ENCODE results near the gene NLRP8. TPM values are rescaled to one million over a fixed set of nuclear protein-coding genes. Genes with fewer than 3 reads are reported as not detected.
"Not testable (repeated sequence)": the region's sequence is repeated elsewhere in the genome, so short reads cannot be mapped to it uniquely, and the experiment has no call there.

NLRP8 gene
- total and polyA plus RNA-seq, 4 donors: not detected

GRCh38 chr19:55923556-55923955, 24.1 kb upstream of the NLRP8 start:
- H3K27me3 ChIP-seq (ENCODE audit: control insufficient read depth, insufficient read depth, low read length): no peaks in the 10 kb centered on the region
- DNase-seq (ENCODE audit: low read depth in 4 of 6, low spot score in 6 of 6): no peak
- no peaks in the 10 kb centered on the region for H3K36me3 ChIP-seq (ENCODE audit: control insufficient read depth, insufficient read depth, low read length)
- H3K4me3 ChIP-seq (ENCODE audit: low read depth, low read length): no peak overlapping the region
- no peaks in the 10 kb centered on the region for H3K4me1 ChIP-seq (ENCODE audit: control insufficient read depth, insufficient read depth, low read length)
- no peaks in the 10 kb centered on the region for H3K9me3 ChIP-seq (ENCODE audit: control insufficient read depth, insufficient read depth, low read length)
- 78% methylated on average over 1 of the region's 5 CpGs for WGBS (ENCODE audit: insufficient coverage)
- H3K27ac ChIP-seq (ENCODE audit: low read depth, low read length): no peak overlapping the region

DNA sequence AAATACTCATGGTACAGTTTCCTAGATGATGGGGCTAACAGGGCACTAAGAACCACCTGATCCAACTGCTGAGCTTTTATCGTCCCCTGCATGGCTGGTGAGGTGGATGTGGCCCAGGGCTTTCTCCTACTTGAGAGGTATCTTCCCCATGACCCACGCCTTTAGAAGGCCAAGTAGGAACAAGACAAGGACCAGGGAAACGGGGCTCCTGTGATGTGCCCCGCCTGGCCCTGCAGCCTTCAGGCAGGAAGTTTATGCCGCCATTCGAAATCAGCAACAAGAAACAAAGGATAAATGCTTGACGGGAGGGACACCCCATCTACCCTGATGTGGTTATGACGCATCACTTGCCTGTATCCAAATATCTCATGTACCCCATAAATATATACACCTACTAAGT, 19.6 kb upstream of the NLRP8 start:
- no peak overlapping the region for H3K4me3 ChIP-seq (ENCODE audit: low read depth, low read length)
- 52% methylated on average over 3 of the region's 8 CpGs for WGBS (ENCODE audit: insufficient coverage)
- no peak for DNase-seq (ENCODE audit: low read depth in 4 of 6, low spot score in 6 of 6)
- H3K9me3 ChIP-seq (ENCODE audit: control insufficient read depth, insufficient read depth, low read length): no peaks in the 10 kb centered on the region
- no peaks in the 10 kb centered on the region for H3K27me3 ChIP-seq (ENCODE audit: control insufficient read depth, insufficient read depth, low read length)
- H3K36me3 ChIP-seq (ENCODE audit: control insufficient read depth, insufficient read depth, low read length): no peaks in the 10 kb centered on the region
- H3K4me1 ChIP-seq (ENCODE audit: control insufficient read depth, insufficient read depth, low read length): no peaks in the 10 kb centered on the region
- H3K27ac ChIP-seq (ENCODE audit: low read depth, low read length): no peak overlapping the region

- not testable (repeated sequence) for H3K4me1 ChIP-seq (ENCODE audit: control insufficient read depth, insufficient read depth, low read length); H3K27me3 ChIP-seq (ENCODE audit: control insufficient read depth, insufficient read depth, low read length); H3K27ac ChIP-seq (ENCODE audit: low read depth, low read length); H3K36me3 ChIP-seq (ENCODE audit: control insufficient read depth, insufficient read depth, low read length); DNase-seq (ENCODE audit: low read depth in 4 of 6, low spot score in 6 of 6); H3K9me3 ChIP-seq (ENCODE audit: control insufficient read depth, insufficient read depth, low read length); H3K4me3 ChIP-seq (ENCODE audit: low read depth, low read length)
- WGBS (ENCODE audit: insufficient coverage): no CpG with 5 or more reads among the region's 5 CpGs
Measured at GRCh38 chr19:55929258-55929657, 18.4 kb upstream of the NLRP8 start.

DNA sequence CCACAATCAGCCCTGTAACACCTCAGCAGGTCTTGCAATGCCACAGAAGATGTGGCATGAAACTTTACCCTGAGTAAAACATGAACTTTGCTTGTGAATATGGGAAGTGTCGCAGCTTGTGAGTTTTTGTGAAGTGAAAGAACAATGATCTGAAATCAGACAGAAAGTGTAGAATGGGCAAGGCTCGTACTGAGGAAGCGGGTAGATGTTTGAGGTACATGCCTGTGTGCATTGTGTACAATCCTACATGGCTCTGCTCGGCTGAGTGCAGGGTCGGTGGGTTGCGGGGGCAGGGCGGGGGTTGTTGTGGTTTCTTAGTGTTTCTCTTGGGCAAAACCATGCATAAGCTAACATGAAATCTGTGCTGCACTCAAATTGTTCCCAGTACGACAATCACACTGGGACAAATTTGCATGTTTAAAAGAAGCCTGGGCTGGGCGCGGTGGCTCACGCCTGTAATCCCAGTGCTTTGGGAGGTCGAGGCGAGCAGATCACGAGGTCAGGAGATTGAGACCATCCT, 16.6 kb upstream of the NLRP8 start:
- 92% methylated on average over 10 of the region's 14 CpGs for WGBS (ENCODE audit: insufficient coverage)
- Histone ChIP-seq H3K4me3 (ENCODE audit: low read depth, low read length) (no peak overlapping the region), H3K36me3 (ENCODE audit: control insufficient read depth, insufficient read depth, low read length) (no peaks in the 10 kb centered on the region), H3K4me1 (ENCODE audit: control insufficient read depth, insufficient read depth, low read length) (no peaks in the 10 kb centered on the region), H3K27me3 (ENCODE audit: control insufficient read depth, insufficient read depth, low read length) (no peaks in the 10 kb centered on the region), H3K9me3 (ENCODE audit: control insufficient read depth, insufficient read depth, low read length) (no peaks in the 10 kb centered on the region), H3K27ac (ENCODE audit: low read depth, low read length) (no peak overlapping the region)
- DNase-seq (ENCODE audit: low read depth in 4 of 6, low spot score in 6 of 6): no peak

- Histone ChIP-seq H3K27me3 (ENCODE audit: control insufficient read depth, insufficient read depth, low read length) (no peaks in the 10 kb centered on the region), H3K9me3 (ENCODE audit: control insufficient read depth, insufficient read depth, low read length) (no peaks in the 10 kb centered on the region), H3K27ac (ENCODE audit: low read depth, low read length) (no peak within 1 kb of the TSS), H3K36me3 (ENCODE audit: control insufficient read depth, insufficient read depth, low read length) (no peaks in the 10 kb centered on the region), H3K4me3 (ENCODE audit: low read depth, low read length) (no peak within 1 kb of the TSS), H3K4me1 (ENCODE audit: control insufficient read depth, insufficient read depth, low read length) (no peaks in the 10 kb centered on the region)
- 69% methylated on average over 8 of the region's 8 CpGs for WGBS (ENCODE audit: insufficient coverage)
- no peak for DNase-seq (ENCODE audit: low read depth in 4 of 6, low spot score in 6 of 6)
Measured at GRCh38 chr19:55931936-55932386, 15.7 kb upstream of the NLRP8 start, which contains the start of gene NLRP13. Gene NLRP13, minus strand, starts transcription at chr19:55932336. Its CDS starts 25 bp downstream, at chr19:55932311.

- no peak for DNase-seq (ENCODE audit: low read depth in 4 of 6, low spot score in 6 of 6)
- Histone ChIP-seq H3K9me3 (ENCODE audit: control insufficient read depth, insufficient read depth, low read length) (no peaks in the 10 kb centered on the region), H3K36me3 (ENCODE audit: control insufficient read depth, insufficient read depth, low read length) (no peaks in the 10 kb centered on the region), H3K4me3 (ENCODE audit: low read depth, low read length) (no peak overlapping the region), H3K27me3 (ENCODE audit: control insufficient read depth, insufficient read depth, low read length) (no peaks in the 10 kb centered on the region), H3K27ac (ENCODE audit: low read depth, low read length) (no peak overlapping the region), H3K4me1 (ENCODE audit: control insufficient read depth, insufficient read depth, low read length) (no peaks in the 10 kb centered on the region)
- WGBS (ENCODE audit: insufficient coverage): 92% methylated on average over 3 of the region's 9 CpGs
Measured at GRCh38 chr19:55935206-55935605, 12.4 kb upstream of the NLRP8 start.

GRCh38 chr19:55939206-55939605, 8.4 kb upstream of the NLRP8 start:
- Histone ChIP-seq H3K4me3 (ENCODE audit: low read depth, low read length) (no peak overlapping the region), H3K27ac (ENCODE audit: low read depth, low read length) (no peak overlapping the region), H3K36me3 (ENCODE audit: control insufficient read depth, insufficient read depth, low read length) (no peaks in the 10 kb centered on the region), H3K27me3 (ENCODE audit: control insufficient read depth, insufficient read depth, low read length) (no peaks in the 10 kb centered on the region), H3K9me3 (ENCODE audit: control insufficient read depth, insufficient read depth, low read length) (no peaks in the 10 kb centered on the region), H3K4me1 (ENCODE audit: control insufficient read depth, insufficient read depth, low read length) (no peaks in the 10 kb centered on the region)
- DNase-seq (ENCODE audit: low read depth in 4 of 6, low spot score in 6 of 6): no peak
- 64% methylated on average over 5 of the region's 7 CpGs for WGBS (ENCODE audit: insufficient coverage)

DNA sequence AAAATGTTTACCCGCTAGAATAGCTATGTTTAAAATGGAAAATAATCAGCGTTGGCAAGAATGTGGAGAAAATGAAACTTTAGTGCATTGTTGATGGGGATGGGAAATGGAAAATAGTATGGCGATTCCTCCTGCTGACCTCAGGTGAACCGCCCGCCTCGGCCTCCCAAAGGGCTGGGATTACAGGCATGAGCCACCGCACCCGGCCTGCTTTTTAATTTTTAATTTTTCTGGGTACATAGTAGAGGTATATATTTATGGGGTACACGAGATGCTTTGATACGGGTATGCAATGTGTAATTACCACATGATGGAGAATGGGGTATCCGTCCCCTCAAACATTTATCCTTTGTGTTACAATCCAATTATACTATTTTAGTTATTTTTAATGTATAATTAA, 7.3 kb upstream of the NLRP8 start:
- Histone ChIP-seq H3K36me3 (ENCODE audit: control insufficient read depth, insufficient read depth, low read length) (no peaks in the 10 kb centered on the region), H3K9me3 (ENCODE audit: control insufficient read depth, insufficient read depth, low read length) (no peaks in the 10 kb centered on the region), H3K27me3 (ENCODE audit: control insufficient read depth, insufficient read depth, low read length) (no peaks in the 10 kb centered on the region), H3K4me1 (ENCODE audit: control insufficient read depth, insufficient read depth, low read length) (no peaks in the 10 kb centered on the region), H3K4me3 (ENCODE audit: low read depth, low read length) (no peak overlapping the region), H3K27ac (ENCODE audit: low read depth, low read length) (no peak overlapping the region)
- DNase-seq (ENCODE audit: low read depth in 4 of 6, low spot score in 6 of 6): no peak
- 97% methylated on average over 7 of the region's 11 CpGs for WGBS (ENCODE audit: insufficient coverage)

DNA sequence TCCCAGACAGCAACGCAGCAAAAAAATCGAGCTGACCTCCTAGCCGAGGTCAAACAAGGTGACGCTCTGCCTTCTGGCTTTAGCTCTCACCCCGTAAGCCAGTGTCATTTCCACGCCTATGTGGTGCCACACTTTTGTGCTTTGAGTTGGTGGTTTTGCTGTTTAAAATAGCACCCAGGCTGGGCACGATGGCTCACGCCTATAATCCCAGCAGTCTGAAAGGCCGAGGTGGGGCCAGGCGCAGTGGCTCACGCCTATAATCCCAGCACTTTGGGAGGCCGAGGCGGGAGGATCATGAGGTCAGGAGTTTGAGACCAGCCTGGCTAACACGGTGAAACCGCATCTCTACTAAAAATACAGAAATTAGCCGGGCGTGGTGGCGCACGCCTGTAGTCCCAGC, 2.9 kb downstream of the NLRP8 start:
- DNase-seq (ENCODE audit: low read depth in 4 of 6, low spot score in 6 of 6); H3K4me3 ChIP-seq (ENCODE audit: low read depth, low read length); H3K27me3 ChIP-seq (ENCODE audit: control insufficient read depth, insufficient read depth, low read length); H3K36me3 ChIP-seq (ENCODE audit: control insufficient read depth, insufficient read depth, low read length); H3K27ac ChIP-seq (ENCODE audit: low read depth, low read length); H3K4me1 ChIP-seq (ENCODE audit: control insufficient read depth, insufficient read depth, low read length); H3K9me3 ChIP-seq (ENCODE audit: control insufficient read depth, insufficient read depth, low read length): not testable (repeated sequence)
- 90% methylated on average over 18 of the region's 19 CpGs for WGBS (ENCODE audit: insufficient coverage)

GRCh38 chr19:55956431-55956830, 8.8 kb downstream of the NLRP8 start:
- Histone ChIP-seq H3K4me1 (ENCODE audit: control insufficient read depth, insufficient read depth, low read length) (no peaks in the 10 kb centered on the region), H3K9me3 (ENCODE audit: control insufficient read depth, insufficient read depth, low read length) (peaks cover 4% of the 10 kb centered on the region), H3K27ac (ENCODE audit: low read depth, low read length) (no peak overlapping the region), H3K27me3 (ENCODE audit: control insufficient read depth, insufficient read depth, low read length) (no peaks in the 10 kb centered on the region), H3K36me3 (ENCODE audit: control insufficient read depth, insufficient read depth, low read length) (no peaks in the 10 kb centered on the region), H3K4me3 (ENCODE audit: low read depth, low read length) (no peak overlapping the region)
- no peak for DNase-seq (ENCODE audit: low read depth in 4 of 6, low spot score in 6 of 6)
- WGBS (ENCODE audit: insufficient coverage): no CpG with 5 or more reads among the region's 7 CpGs

Measured in spinal cord (tissue), 10 donors.